Cardiac septum (tissue), 1 donor: ENCODE data around the gene SFXN2. TPM values are rescaled to one million over a fixed set of nuclear protein-coding genes. Genes with fewer than 3 reads are reported as not detected.

Source experiments
- DNase-seq: peaks from one replicate; pipeline ENCODE4 v3.0.0-alpha.2; 2020; ENCODE audit warnings: low spot score
- intact Hi-C: fragments of 100-400 bp; cut with DNase I; formaldehyde crosslinking; loops from one replicate; pipeline ENCODE4 v1.14.0; 2022
- total RNA-seq: library from RNA; stranded (reverse); fragmentation: NEBNext Ultra II Directional; extraction: Animal tissue kit (Norgen Biotek cat#: 25700); gene quantifications from one replicate; pipeline ENCODE4 v1.2.1, GENCODE V29; 2021
- donor health status: DM: no; HTN: no; CAD: no.

SFXN2 gene
- total RNA-seq, 1 donor from 2014 or later: 2.8 TPM

DNA sequence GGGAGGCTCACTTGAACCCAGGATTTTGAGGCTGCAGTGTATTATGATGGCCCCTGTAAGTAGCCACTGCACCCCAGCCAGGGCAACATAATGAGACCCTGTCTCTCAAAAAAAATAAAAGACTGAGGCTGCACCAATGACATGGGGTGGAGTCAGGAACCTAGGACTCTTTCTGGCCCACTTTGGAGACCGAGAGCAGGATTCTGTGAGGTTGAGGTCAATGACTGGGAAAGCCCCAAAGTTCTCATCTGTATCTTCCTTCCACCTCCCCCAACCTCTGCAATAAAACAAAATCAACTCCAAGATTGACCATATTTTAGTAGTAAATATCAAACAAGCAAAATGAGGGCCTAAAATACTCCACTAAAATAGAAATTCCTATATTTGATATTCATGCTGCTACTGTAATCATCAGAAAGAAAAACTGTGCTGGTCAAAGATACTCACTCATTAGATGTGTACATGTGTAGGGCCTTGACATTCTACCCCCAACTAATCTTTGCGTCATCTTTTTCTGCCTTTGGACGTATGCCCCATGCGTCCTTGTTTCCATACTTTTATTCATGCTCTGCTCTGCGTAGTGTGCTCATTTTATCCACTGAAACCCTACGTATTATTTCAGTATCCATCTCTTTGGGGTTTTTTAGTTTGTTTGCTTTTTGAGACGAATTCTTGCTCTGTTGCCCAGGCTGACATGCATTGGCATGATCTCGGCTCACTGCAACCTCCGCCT, 53.2 kb downstream of the SFXN2 start:
- DNase-seq: no peak
- intact Hi-C loops: no loop called here

DNA sequence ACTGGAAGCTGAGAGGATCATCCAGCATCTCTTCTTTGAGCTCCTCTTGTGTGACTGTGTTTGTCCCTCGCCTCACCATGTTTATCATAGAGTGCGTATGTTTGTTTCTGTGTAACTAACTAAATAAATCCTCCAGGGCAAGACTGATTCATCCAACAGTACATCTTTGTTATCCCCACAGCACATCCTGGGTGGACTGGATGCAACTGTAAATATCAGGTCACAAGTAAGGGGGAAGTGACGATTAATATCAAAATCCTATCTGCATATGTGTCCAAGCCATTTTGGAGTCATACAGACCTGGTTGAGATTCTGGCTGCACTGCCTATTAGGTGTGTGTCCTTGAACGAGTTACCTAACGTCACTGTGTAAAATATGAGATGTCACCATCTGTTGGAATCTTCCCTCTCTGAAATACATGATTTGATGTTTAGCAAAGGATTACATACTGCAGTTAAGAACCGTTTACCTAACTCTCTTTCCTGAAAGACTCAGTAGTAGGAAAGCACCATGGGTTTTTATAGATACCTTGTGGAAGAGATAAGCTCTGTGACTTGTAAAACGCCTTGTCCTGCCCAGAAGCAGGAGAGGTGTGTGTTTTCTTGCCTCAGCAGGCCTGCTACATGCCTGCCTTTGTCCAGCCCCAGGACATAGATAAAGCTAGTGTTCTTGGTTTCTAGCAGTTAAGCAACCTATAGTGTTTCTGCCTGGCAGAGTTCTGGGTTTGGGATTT, 55.1 kb downstream of the SFXN2 start:
- no peak for DNase-seq
- intact Hi-C loops: no loop called here

DNA sequence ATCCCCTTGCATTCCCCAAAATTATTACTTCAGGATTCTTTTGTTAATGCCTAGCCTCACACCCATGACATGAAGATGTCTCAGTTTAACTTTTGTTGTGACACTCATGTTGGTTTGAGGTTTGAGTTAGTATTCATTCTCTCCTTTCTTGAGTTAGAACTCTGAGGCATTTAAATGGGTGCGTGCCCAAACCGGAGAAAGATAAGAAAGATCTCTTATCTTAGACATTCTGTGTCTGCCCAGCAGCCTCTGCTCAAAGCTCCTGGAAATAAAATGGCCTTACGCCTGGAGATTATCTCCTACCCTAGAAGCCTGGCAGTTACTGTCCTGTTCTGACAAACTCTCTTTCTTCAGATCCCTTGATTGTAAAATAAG, 55.7 kb downstream of the SFXN2 start:
- intact Hi-C loops: no loop called here
- DNase-seq: no peak

DNA sequence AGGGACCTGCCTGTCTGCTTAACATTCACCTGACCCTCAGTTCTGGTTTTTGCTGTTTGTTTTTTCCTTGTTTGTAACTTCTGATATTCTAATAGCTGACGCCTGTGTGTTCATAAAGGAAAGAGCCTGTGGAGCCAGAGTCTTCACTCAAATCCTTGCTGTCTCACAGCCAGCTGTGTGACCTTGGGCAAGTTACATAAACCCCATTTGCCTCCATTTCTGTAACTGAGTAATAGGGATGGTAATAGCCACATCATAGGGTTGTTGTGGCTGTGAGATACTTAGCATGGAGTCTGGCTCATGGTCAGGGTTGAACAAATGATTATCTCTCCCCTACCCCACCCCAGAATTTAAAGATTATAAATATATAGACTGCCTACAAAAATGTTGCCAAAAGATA, 56.4 kb downstream of the SFXN2 start:
- DNase-seq: no peak
- intact Hi-C loops: no loop called here

DNA sequence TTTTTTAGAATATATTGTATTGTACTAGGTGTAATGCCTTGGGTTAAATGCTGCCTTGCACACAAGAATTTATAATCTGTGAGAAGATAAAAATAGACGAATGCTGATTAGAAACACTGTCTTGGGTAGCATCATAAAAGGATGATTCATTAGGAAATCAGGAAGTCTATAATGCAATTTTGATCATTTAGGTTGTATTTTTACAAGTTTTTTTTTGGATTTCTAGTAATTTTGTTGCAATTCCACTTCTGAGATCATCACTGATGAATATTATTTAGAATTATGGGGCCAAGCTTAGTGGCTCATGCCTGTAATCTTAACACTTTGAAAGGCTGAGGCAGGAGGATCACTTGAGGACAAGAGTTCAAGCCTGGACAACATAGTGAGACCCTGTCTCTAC, 58.9 kb downstream of the SFXN2 start:
- intact Hi-C loops: no loop called here
- DNase-seq: no peak

DNA sequence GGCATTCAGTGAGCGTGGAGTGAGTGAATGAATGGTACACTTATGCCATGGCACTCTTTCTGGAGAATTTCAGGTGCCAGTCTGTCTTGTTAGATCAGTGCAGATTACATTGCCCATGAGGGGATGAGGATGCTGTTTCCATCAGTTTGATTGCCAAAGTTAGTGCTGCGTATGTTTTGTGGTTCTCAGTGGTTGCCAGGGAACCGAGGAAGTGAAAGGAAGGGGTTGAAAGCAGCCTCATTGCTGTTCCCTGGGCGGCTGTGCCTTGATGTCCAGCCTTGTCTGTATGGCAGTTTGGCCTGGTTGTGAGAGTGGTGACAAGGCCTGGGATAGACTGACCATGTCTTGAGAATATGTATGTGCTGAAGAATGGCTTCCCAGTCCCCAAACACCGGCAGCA, 59.5 kb downstream of the SFXN2 start:
- no peak for DNase-seq
- intact Hi-C loops: loop anchor here (2.0 kb wide), 1 partner anchor 41 kb away; no protein-coding TSS in a partner anchor

DNA sequence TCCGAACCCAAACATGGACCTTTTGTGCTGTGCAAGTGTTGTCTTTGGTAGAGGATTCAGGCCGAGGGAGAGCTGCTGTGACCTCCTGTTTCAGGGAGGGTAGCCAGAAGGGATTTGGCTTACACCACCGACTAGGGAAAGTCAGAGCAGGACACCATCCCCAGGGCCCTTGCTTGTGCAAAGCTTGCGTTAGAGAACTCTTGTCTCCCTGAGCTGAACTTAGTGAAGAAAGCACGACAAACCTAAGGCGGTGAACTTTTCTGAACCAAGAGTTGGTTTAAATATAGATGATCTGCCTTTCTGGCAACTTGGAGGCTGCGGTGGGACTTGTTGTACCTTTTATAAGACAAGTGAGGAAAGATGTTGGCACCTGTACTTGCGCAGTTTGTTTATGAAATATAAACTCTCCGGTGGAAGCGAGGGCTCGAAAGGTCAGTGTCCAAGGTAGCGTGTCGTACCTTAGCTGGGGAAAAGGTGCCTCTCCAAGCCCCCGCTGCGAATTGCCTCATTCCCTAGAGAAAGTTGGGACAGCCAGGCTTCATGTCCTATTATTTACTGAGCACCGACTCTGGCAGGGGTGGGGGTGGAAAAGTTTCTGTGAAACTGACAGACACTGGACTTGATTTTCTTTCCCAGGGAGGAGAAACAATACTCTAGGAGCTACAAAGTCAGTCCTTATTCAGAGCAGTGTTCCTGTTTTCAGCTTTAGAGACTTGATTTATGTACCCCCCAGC, 60.9 kb downstream of the SFXN2 start:
- no peak for DNase-seq
- intact Hi-C loops: loop anchor here (2.0 kb wide), 1 partner anchor 39 kb away; no protein-coding TSS in a partner anchor

DNA sequence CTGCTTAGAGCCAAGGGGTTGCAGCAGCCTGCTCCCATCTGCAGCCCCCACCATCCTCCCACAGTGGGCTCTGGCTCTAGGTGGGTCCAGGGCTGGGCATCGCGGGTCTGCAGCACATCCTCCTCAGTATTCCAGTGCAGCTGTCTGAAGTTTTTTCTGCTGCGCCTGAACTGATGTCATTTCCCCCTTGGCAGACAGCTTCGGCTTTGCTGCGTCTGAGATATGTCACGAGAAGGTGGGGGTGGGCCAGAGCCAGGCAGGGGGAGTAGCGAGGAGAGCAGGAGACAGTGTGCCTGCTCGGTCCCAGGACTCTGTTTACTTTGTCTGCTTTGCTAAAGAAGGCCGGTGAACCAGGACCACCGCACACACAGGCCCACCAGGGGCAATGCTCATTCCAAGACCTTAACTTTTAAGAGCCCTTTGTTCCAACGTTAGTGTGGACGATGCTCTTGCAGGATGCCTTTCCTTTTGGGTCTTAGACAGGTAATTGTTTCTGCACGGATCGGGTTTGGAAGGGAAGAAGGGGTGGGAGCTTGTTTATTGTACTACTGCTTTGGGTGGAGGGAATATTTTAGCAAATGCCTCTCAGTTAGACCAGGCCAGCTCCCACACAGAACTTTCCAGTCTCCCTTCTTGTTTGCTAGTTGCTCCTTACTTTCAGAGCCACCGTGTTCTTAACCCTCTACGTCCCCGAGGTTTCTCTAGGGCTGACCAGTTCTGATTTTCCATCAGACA, 61.7 kb downstream of the SFXN2 start:
- peak; percentile 90 for DNase-seq
- intact Hi-C loops: loop anchor here (2.0 kb wide), 3 partner anchors 21 to 39 kb away; partner anchors contain the start of gene WBP1L

DNA sequence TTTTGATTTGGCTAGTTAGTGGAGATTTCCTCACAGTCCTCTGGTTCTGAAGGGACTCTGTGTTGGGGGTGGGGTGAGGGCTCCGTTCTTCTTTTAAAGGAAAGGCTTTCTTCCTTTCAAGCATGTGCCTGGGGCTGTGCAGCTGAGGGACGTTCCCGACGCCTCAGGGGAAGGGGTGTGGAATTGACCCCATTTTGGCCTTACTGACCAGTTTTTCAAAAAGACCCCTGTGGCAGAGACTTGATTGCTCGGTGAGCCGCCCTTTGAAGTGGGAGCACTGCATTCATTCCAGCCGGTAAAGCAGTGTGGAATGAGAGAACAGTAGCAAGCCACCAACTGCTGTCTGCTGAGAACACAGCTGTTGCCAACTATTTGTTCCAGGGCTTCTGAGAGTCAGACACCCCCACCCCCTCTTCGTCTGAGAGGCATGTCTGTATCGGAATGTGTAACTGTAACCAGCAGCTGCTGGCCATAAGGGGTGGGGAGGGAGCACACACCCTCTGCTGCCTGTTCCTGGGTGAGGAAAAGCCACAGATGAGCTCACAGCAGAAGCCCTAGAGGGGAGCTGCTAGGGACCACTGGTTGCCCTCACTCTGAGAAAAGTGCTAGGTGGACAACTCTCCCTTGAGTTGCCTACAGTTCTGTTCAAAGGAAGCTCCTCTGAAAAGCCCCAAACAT, 62.5 kb downstream of the SFXN2 start:
- intact Hi-C loops: loop anchor here (2.0 kb wide), 2 partner anchors 20 to 34 kb away; partner anchors contain the start of gene WBP1L
- peak; percentile 88 for DNase-seq

DNA sequence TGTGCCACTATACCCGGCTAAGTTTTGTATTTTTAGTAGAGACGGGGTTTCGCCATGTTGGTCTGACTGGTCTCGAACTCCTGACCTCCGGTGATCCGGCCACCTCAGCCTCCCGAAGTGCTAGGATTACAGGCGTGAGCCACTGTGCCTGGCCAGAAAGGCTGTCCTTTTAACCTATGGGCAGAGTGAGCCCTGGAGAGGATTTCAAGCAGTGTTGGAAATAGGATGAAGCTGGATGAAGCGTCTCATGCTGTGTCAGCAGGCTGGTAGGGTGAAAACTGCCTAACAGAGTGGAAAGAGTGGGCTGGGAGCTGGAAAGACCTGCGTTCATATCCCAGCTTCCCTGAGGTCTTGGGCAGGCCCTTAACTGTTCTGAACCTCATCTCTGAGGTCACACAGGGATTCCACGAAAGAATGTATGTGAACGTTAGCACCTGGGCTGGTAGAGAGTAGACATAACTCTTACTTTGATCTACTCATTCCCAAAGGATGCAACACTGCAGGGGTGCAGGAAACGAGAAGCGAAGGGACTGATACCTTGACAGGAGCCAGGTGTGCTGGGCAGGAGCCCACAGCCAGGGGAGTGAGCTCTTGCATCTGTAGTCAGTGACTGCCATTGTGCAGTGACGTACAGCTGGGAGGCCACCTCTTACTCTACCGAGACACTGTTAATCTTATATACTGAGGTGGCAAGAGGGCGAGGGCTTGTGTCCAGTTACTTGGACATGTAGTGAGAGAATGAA, 63.4 kb downstream of the SFXN2 start:
- no peak for DNase-seq
- intact Hi-C loops: loop anchor here (2.0 kb wide), 2 partner anchors 19 to 35 kb away; partner anchors contain the start of gene WBP1L

DNA sequence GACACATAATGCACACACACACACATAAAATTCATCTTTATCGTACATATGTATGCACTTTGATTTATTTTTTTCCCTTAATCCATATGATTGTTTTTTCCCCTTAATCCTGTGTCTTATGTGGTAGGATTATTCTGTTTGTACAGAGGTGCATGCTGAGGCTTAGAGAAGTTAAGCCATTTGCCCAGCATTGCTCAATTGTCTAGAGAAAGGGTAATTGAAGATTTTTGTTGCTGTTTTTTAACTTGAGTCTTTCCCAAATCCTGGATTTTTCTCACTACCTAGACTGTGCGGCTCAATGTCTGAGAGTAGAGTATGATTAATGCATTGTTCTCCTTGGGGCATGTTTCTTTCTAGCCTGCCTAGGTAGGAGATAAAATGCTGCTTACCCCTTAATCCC, 64.3 kb downstream of the SFXN2 start:
- no peak for DNase-seq
- intact Hi-C loops: no loop called here

DNA sequence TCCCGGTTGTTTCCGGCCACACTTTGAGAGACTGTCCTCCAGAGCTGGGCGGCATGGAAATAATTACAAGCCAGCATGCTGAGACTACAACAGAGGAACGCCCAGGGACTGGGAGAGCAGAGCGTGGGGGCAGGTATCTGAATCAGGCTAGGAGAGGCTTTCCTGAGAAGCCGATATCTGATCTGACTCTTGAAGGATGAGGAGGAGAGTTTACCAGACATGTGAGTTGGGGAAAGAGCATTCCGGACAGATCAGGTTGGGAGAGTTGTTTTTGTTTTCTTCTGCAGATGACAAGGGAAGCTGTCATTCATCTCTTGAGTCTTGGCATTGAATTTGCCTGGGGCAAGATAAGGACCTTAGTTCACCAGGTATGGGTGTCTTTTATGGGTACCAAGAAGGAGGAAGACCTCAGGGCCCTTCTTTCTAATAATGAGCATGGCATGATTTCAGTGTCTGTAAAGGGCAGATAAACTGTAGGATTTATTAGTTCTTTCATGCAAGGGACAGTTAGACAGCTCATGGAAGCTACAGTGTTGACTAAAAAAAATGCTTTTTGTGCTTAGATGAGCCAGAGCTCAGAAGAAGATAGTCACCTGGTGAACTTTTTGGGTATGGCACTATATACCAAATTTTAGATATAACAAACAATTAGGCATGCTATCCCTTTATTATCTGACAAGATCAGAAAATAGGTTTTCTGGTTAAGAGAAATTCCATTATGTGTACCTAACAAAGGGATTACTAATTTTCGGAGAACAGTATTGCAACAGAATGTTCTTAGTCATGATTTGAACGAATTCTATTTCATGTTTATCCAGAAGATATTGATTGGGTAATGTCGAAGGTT, 65.5 kb downstream of the SFXN2 start:
- intact Hi-C loops: no loop called here
- no peak for DNase-seq

DNA sequence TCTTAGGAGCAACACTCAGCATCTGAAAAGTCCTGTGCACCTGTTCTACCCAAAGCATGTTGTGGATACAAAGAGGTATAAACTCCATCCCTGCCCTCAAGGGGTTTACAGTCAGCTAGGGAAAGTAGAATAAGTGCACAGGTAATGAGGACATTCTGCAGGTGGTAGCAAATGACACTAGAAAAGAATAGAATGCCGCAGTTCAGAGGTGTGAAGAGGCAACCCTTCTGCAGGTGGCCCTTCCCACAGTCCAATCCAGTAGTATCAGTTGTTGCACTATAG, 66.0 kb downstream of the SFXN2 start:
- DNase-seq: no peak
- intact Hi-C loops: no loop called here

DNA sequence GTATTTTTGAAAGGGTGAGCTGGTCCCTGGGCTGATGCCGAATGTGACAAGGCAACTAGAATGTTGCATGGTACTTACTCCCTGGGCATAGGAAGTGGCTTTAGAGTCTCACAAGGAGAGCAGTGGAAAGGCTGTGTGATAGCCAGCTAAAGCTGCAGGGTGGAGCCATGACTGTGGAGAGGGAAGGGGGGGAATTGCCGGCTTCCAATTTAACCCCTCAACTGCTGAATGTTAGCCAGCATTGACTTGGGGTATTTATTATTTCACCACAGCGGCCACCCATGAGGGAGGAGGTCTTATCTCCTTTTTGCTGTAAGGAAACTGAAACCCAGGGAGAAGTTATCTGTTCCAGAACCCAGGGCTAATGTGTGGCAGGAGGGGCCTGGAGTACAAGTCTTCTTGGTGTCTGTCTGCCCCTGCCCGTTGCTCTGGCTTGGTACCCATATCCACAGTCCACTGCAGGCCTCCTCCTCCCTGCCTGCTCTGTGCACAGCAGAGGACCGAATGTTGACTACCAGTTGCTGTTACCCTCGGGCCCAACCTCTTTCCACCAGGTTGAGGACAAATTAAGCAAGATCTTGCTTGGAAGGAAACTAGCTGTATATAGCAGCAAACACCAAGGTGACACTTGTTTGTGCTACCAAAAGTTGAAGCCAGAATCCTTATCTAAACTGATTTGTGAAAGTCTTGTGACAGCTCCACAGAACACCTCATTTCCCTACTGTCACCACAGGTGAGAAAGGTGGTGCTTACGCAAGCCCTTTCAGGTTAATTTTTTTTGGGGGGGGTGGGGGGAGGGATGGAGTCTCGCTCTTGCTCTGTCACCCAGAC, 66.9 kb downstream of the SFXN2 start:
- intact Hi-C loops: no loop called here
- no peak for DNase-seq

DNA sequence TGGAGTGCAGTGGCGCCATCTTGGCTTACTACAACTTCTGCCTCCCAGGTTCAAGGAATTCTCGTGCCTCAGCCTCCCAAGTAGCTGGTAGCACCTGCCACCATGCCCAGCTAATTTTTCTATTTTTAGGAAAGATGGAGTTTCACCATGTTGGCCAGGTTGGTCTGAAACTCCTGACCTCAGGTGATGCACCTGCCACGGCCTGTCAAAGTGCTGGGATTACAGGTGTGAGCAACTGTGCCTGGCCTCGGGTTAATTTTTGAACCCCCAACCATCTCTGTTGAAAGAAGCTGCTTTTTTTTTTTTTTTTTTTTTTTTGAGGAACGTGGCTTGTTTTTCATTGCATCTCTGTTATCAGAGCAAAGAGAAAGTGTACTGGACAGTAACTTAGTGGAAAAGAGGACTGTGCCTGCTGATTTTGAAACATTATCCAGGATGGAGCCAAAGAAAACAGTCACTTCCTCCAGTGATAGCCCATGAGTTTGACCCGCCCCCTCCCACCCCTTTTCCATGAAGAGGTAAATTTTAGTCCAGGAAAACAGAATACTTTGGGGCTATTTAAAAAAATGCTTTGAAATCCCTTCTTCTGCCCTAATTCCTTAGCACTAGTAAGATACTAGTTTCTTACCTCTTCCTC, 67.6 kb downstream of the SFXN2 start:
- intact Hi-C loops: no loop called here
- no peak for DNase-seq
